ENCODE measurements around the gene FAR1.

FAR1 gene

GRCh38 chr11:13776134-13776815 lies 107.8 kb downstream of the FAR1 start:
- no peak for DNase-seq (ENCODE audit: low read depth in 1 of 2, low spot score in 1 of 2)

- no peak for DNase-seq (ENCODE audit: low read depth in 1 of 2, low spot score in 1 of 2)
Observed at GRCh38 chr11:13777341-13777985, 109.0 kb downstream of the FAR1 start.

- no peak for DNase-seq (ENCODE audit: low read depth in 1 of 2, low spot score in 1 of 2)
Observed at GRCh38 chr11:13778345-13778744, 109.9 kb downstream of the FAR1 start.

GRCh38 chr11:13781153-13781552 lies 112.7 kb downstream of the FAR1 start:
- no peak for DNase-seq (ENCODE audit: low read depth in 1 of 2, low spot score in 1 of 2)
